GM12891 (cell line): ENCODE results near the gene BABAM2.
"Not testable (repeated sequence)": the region's sequence is repeated elsewhere in the genome, so short reads cannot be mapped to it uniquely, and the experiment has no call there.

Experiments used
- POLR2A ChIP-seq: IDR thresholded peaks from 2 replicates; pipeline ENCODE4 v1.6.1; 2011; ENCODE audit warnings: low read depth, low read length, control low read depth
- POLR2AphosphoS5 ChIP-seq: IDR thresholded peaks from 2 replicates; pipeline ENCODE4 v1.6.1; 2011; ENCODE audit warnings: low read depth, low read length, control low read depth
- POU2F2 ChIP-seq: IDR thresholded peaks from 2 replicates; pipeline ENCODE4 v1.6.1; 2011; ENCODE audit warnings: low read depth, mild to moderate bottlenecking, control low read depth, low read length, moderate library complexity

DNA sequence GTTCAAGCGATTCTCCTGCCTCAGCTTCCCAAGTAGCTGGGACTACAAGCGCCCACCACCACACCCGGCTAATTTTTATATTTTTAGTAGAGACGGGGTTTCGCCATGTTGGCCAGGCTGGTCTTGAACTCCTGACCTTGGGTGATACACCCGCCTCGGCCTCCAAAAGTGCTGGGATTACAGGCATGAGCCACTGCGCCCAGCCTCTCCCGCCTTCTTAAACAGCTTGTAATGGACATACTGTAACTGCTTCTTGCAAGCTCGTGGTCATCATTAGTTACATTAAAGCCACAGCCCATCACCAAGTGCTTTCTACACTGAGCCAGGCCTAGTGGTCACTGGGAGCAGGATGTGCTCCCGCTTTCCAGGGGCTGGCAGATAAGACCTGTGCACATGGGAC is 444.7 kb downstream of the BABAM2 start:
- not testable (repeated sequence) for TF ChIP-seq POLR2A, POLR2AphosphoS5, POU2F2
